ENCODE results near the gene TOP2B. TPM values are rescaled to one million over a fixed set of nuclear protein-coding genes. Genes with fewer than 3 reads are reported as not detected.

The TOP2B gene
- total RNA-seq, 1 donor from 2014 or later, result 200 TPM

- DNase-seq (ENCODE audit: low spot score, unreplicated experiment), result no peak
- no peak for TF ChIP-seq CTCF (IDR thresholded peaks at IDR 0.05; ENCODE audit: unreplicated experiment)
- Mint-ChIP-seq H3K27me3 (no peaks in the 10 kb centered on the region), H3K27ac (no peak overlapping the region), H3K4me3 (ENCODE audit: low read depth) (no peak overlapping the region), H3K36me3 (ENCODE audit: insufficient read depth) (peaks cover 20% of the 10 kb centered on the region), H3K4me1 (ENCODE audit: low read depth) (no peaks in the 10 kb centered on the region), H3K9me3 (ENCODE audit: low read depth) (no peaks in the 10 kb centered on the region)
These were observed 92.4 kb downstream of the TOP2B start for GRCh38 chr3:25572336-25572735.

- no peak overlapping the region for H3K27ac Mint-ChIP-seq
- TF ChIP-seq CTCF (IDR thresholded peaks at IDR 0.05; ENCODE audit: unreplicated experiment), result no peak
- H3K4me1 Mint-ChIP-seq (ENCODE audit: low read depth), result no peaks in the 10 kb centered on the region
- no peak overlapping the region for H3K4me3 Mint-ChIP-seq (ENCODE audit: low read depth)
- no peaks in the 10 kb centered on the region for H3K27me3 Mint-ChIP-seq
- no peaks in the 10 kb centered on the region for H3K9me3 Mint-ChIP-seq (ENCODE audit: low read depth)
- H3K36me3 Mint-ChIP-seq (ENCODE audit: insufficient read depth), result peaks cover 18% of the 10 kb centered on the region
- no peak for DNase-seq (ENCODE audit: low spot score, unreplicated experiment)
These were observed 93.4 kb downstream of the TOP2B start for GRCh38 chr3:25571285-25571684.

- TF ChIP-seq CTCF (IDR thresholded peaks at IDR 0.05; ENCODE audit: unreplicated experiment), result no peak
- Mint-ChIP-seq H3K27me3 (no peaks in the 10 kb centered on the region), H3K36me3 (ENCODE audit: insufficient read depth) (peaks cover 16% of the 10 kb centered on the region), H3K27ac (peak overlapping the region; percentile 88), H3K9me3 (ENCODE audit: low read depth) (no peaks in the 10 kb centered on the region), H3K4me3 (ENCODE audit: low read depth) (no peak overlapping the region), H3K4me1 (ENCODE audit: low read depth) (no peaks in the 10 kb centered on the region)
- DNase-seq (ENCODE audit: low spot score, unreplicated experiment), result no peak
These were observed 96.1 kb downstream of the TOP2B start for GRCh38 chr3:25568525-25569078.

DNA sequence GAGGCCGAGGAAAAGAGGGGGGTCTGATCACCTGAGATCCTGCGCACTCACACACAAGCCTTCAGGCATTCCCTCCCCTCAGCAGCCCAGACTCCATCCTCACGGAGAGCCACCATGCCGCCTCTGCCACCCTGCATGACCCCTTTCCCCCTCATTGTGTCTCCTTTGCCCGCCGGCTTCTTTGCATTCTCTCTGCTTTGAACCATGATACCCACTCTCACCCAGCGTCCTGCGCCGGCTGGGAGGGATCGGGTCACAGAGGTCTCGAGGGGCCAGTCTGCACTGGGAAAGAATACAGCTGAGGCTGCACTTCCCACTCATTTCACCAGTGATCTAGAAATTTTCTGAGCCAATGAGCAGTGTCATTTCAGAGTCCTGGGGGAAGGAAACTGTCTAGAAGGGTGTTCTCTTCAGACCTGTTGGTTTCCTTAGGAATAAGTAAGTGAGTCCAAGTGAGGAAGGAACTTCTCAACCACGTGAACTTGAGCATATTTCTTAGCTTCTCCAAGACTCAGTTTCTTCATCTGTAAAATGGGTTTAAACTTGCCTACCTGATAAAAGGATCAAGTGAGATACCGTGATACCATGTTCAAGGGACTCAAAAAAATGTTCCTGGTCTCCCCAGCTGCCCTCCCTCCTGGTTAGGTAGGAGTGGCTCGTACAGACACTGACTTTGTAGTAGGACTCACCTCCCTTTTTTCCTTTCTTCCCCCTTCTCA lies 96.7 kb downstream of the TOP2B start:
- Mint-ChIP-seq H3K4me3 (ENCODE audit: low read depth) (no peak overlapping the region), H3K27ac (peak overlapping the region; percentile 88), H3K9me3 (ENCODE audit: low read depth) (no peaks in the 10 kb centered on the region), H3K36me3 (ENCODE audit: insufficient read depth) (peaks cover 11% of the 10 kb centered on the region), H3K27me3 (no peaks in the 10 kb centered on the region), H3K4me1 (ENCODE audit: low read depth) (no peaks in the 10 kb centered on the region)
- DNase-seq (ENCODE audit: low spot score, unreplicated experiment), result no peak
- TF ChIP-seq CTCF (IDR thresholded peaks at IDR 0.05; ENCODE audit: unreplicated experiment), result no peak

DNA sequence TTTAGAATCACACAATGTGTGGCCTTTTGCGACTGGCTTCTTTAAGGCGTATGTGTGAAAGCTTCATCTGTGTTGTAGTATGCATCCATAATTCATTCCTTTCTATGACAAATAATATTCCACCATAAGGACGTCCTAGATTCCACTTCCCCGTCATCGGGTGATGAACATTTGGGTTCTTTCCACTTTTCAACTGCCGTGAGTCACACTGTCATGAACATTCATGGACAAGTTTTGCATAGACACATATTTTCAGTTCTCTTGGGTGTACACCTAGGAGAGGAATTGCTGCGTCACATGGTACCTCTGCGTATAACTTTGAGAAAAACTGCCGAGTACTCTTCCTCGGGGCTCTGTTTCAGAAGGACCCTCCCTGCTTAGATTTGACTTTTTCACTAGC lies 97.3 kb downstream of the TOP2B start:
- Mint-ChIP-seq H3K27ac (no peak overlapping the region), H3K9me3 (ENCODE audit: low read depth) (no peaks in the 10 kb centered on the region), H3K4me1 (ENCODE audit: low read depth) (no peaks in the 10 kb centered on the region), H3K4me3 (ENCODE audit: low read depth) (no peak overlapping the region), H3K36me3 (ENCODE audit: insufficient read depth) (peaks cover 11% of the 10 kb centered on the region), H3K27me3 (no peaks in the 10 kb centered on the region)
- no peak for DNase-seq (ENCODE audit: low spot score, unreplicated experiment)
- no peak for TF ChIP-seq CTCF (IDR thresholded peaks at IDR 0.05; ENCODE audit: unreplicated experiment)
